ENCODE data around the gene IGF1.

IGF1 gene

GRCh38 chr12:102480406-102480805 is at the start of gene IGF1:
TSS of gene IGF1 (minus strand) at chr12:102480563. CDS start at chr12:102480381, 182 bp downstream.
- peak in 1 of 2 experiments; percentile 18 for DNase-seq (ENCODE audit: low read depth in 2 of 2)

DNA sequence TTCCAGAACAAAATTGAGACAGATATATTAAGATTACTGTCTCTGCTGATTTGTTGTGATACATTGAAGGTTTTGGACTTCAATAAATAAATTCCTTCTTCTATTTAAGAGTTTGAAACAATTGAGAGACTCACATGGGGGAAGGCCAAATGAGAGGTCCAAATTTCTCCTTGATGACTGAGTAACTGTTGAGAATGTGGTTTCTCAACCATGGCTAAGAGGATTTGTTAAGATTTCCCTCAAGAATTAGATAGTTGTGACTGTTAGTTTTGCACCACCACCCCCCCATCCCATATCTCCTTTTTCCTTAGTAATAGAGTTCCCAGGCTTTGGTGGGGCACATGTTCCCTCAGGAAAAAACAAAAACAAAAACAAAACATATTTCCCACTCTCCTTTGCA is 47.7 kb upstream of the IGF1 start:
- DNase-seq (ENCODE audit: low read depth in 2 of 2), result no peak

DNA sequence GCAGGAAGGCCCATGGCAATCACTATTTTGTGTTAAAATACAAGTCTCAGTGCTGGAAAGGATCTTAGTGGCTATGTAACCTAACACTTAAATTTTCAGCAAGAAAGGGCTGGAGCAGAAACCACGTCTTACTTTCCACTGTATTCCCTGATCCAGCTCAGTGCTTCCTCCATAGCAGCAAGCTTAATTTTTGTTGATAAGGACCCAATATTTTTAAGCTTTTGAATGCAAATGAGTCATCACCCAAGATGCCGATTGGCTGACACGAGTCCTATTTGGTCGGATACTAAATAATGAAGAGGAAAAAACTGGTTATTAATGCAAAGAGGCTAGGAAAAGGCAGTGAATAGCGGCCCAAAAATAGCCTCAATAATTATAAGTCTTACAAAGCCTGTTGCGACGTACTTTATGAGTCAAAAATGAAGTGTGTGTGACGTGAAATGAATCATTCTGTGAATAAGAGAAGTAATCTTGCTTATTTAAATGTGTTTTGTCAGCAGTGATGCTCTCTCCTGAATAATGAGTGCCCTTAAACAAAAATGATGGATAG is 46.9 kb upstream of the IGF1 start:
- peak in 1 of 2 experiments; percentile 28 for DNase-seq (ENCODE audit: low read depth in 2 of 2)

DNA sequence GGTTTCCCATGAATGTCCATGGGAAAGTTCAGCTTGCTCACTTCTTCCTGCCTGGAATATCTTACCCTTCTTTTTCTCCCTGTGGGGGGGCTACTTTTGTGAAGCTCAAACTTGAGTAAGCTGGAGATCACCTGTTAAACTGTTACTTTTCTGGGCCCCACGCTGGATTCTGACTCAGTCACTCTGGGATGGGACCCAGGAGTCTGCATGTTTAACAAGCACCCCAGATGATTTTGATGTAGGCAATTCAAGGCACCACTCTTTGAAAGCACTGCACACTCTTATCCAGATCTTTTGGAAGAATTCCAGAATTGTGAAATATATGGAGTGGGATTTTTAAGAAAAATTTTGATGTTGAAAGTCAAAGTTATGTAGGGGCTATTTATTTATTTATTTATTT is 46.3 kb upstream of the IGF1 start:
- peak in 1 of 2 experiments; percentile 18 for DNase-seq (ENCODE audit: low read depth in 2 of 2)

- DNase-seq (ENCODE audit: low read depth in 2 of 2), result no peak
These were observed 42.4 kb upstream of the IGF1 start for GRCh38 chr12:102522768-102523167.

- no peak for DNase-seq (ENCODE audit: low read depth in 2 of 2)
These were observed 41.4 kb upstream of the IGF1 start for GRCh38 chr12:102521662-102522277.

- no peak for DNase-seq (ENCODE audit: low read depth in 2 of 2)
These were observed 38.5 kb upstream of the IGF1 start for GRCh38 chr12:102518871-102519270.

DNA sequence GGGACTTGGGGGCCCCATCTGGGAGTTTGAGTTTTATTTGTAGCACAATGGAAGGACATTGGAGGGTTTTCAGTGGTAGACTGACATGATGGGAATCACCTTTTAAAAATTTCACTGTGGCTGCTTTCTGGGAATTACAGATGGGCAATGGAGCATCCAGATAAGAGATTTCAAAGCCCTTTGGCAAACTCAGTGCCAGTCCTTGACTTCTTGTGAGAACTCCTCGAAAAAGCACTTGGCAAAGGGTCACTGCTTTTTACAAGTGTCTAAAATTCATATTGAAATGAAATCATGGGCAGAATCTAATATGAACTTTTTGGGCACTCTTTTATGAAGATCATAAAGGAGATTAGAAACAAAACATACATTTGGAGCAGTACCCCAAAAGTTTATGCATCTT is 34.3 kb upstream of the IGF1 start:
- DNase-seq (ENCODE audit: low read depth in 2 of 2), result no peak

DNA sequence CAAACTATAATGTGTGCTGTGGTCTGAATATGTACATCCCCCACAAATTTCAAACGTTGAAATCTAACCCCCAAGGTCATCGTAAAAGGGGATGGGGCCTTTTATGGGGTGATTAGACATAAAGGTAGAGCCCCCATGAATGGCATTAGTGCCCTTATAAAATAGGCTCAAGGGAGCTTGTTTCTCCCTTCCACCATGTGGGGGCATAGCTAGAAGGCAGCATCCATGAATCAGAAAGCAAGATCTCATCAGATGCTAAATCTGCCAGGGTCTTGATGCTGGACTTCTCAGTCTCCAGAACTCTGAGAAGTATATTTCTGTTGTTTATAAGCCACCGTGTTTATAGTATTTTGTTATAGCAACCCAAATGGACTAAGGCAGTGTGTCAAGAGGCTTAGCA is 33.4 kb upstream of the IGF1 start:
- no peak for DNase-seq (ENCODE audit: low read depth in 2 of 2)

- DNase-seq (ENCODE audit: low read depth in 2 of 2), result no peak
These were observed 32.9 kb upstream of the IGF1 start for GRCh38 chr12:102513272-102513671.

- DNase-seq (ENCODE audit: low read depth in 2 of 2), result no peak
These were observed 32.2 kb upstream of the IGF1 start for GRCh38 chr12:102512523-102512922.

DNA sequence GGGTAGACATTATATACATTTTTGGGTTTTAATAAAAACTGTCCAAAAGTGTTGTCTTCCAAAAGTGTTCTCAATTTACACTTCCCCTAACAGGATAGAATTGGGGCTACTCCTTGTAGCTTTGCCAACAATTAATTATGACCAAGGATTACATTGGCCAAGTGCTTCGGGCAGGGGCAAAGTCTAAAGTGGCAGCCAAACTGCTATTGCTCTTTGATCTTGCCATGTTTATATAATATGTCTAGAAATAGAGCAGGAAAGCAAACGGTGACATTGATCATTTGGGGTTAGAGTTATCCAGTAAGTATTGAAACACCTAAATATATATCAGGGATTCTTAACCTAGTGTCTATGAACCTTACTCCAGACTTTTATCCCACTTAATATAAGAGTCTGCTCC is 31.2 kb upstream of the IGF1 start:
- no peak for DNase-seq (ENCODE audit: low read depth in 2 of 2)

- DNase-seq (ENCODE audit: low read depth in 2 of 2), result no peak
These were observed 30.1 kb upstream of the IGF1 start for GRCh38 chr12:102510463-102510862.

GRCh38 chr12:102510031-102510430 is 29.7 kb upstream of the IGF1 start:
- no peak for DNase-seq (ENCODE audit: low read depth in 2 of 2)

GRCh38 chr12:102509123-102509626 is 28.8 kb upstream of the IGF1 start:
- DNase-seq (ENCODE audit: low read depth in 2 of 2), result no peak

GRCh38 chr12:102508052-102508451 is 27.7 kb upstream of the IGF1 start:
- DNase-seq (ENCODE audit: low read depth in 2 of 2), result no peak

DNA sequence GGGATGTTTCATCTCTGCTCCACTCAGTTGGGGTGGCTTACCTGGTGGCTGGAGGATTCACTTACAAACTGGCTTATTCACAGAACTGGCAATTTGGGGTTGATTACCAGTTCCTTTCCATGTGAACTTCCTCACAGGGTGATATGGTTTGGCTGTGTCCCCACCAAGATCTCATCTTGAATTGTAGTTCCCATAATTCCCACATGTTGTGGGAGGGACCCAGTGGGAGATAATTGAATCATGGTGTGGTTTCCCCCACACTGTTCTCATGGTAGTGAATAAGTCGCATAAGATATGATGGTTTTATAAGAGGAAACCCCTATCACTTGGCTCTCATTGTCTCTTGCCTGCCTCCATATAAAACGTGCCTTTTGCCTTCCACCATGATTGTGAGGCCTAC is 26.9 kb upstream of the IGF1 start:
- DNase-seq (ENCODE audit: low read depth in 2 of 2), result no peak

GRCh38 chr12:102504871-102505270 is 24.5 kb upstream of the IGF1 start:
- no peak for DNase-seq (ENCODE audit: low read depth in 2 of 2)

- no peak for DNase-seq (ENCODE audit: low read depth in 2 of 2)
These were observed 23.9 kb upstream of the IGF1 start for GRCh38 chr12:102504280-102504679.

DNA sequence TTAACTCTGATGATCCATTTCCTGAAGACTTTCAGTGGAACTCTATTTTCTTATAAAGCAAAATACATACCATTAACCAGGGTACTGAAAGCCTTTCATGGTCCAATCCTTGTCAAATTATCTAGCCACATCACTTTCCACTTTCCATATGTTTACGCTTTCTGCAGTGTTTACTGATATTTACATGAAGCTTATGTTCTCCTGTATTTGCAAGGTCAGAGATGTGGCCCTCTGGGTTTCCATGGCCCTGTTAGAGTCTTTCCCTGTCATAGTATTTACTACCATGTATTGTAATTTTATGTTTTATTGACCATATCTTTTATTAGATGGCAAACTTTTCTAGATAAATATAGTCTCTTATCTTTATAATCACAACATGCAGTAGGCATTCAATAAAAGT is 23.5 kb upstream of the IGF1 start:
- no peak for DNase-seq (ENCODE audit: low read depth in 2 of 2)

- DNase-seq (ENCODE audit: low read depth in 2 of 2), result no peak
These were observed 22.8 kb upstream of the IGF1 start for GRCh38 chr12:102503056-102503681.

- DNase-seq (ENCODE audit: low read depth in 2 of 2), result no peak
These were observed 21.4 kb upstream of the IGF1 start for GRCh38 chr12:102501773-102502172.

GRCh38 chr12:102498471-102498870 is 18.1 kb upstream of the IGF1 start:
- no peak for DNase-seq (ENCODE audit: low read depth in 2 of 2)

Measured in fibroblast of skin of left quadriceps (primary cell).